22Rv1 (cell line): Measurements from ENCODE around the gene VDAC1.

ENCODE experiments used
- H3K27ac ChIP-seq: fragments of 450-650 bp; 2 replicates; pipeline ENCODE4 v1.5.1; 2017
- CTCF ChIP-seq: fragments of 450-650 bp; IDR thresholded peaks from 2 replicates; pipeline ENCODE4 v1.5.1; 2017; ENCODE audit warnings: mild to moderate bottlenecking
- ZFX ChIP-seq: fragments of 450-650 bp; IDR thresholded peaks from 2 replicates; pipeline ENCODE4 v1.6.1; 2017; ENCODE audit warnings: antibody characterized with exemption, borderline replicate concordance

The VDAC1 gene

GRCh38 chr5:133932441-133933168, 72.2 kb downstream of the VDAC1 start:
- no peak for TF ChIP-seq ZFX
- no peak for TF ChIP-seq CTCF
- H3K27ac ChIP-seq, result no peak overlapping the region

- TF ChIP-seq CTCF (no peak), ZFX (no peak)
These were observed 73.2 kb downstream of the VDAC1 start for GRCh38 chr5:133931546-133931945.

GRCh38 chr5:133930813-133931090, 74.0 kb downstream of the VDAC1 start:
- no peak overlapping the region for H3K27ac ChIP-seq
- no peak for TF ChIP-seq ZFX
- no peak for TF ChIP-seq CTCF

More at GRCh38 chr5:133931546-133931945, 73.2 kb downstream of the VDAC1 start:
- no peak overlapping the region for H3K27ac ChIP-seq

- H3K27ac ChIP-seq, result no peak overlapping the region
- no peak for TF ChIP-seq CTCF
- no peak for TF ChIP-seq ZFX
These were observed 74.5 kb downstream of the VDAC1 start for GRCh38 chr5:133930061-133930812.

GRCh38 chr5:133928587-133929393, 76.0 kb downstream of the VDAC1 start:
- no peak for TF ChIP-seq CTCF
- no peak for TF ChIP-seq ZFX
- H3K27ac ChIP-seq, result no peak overlapping the region

- no peak for TF ChIP-seq CTCF
- no peak for TF ChIP-seq ZFX
- no peak overlapping the region for H3K27ac ChIP-seq
These were observed 77.2 kb downstream of the VDAC1 start for GRCh38 chr5:133927300-133928180.
